ENCODE data around the gene RBMY1D.
"Not testable (repeated sequence)": the region's sequence is repeated elsewhere in the genome, so short reads cannot be mapped to it uniquely, and the experiment has no call there.

RBMY1D gene

GRCh38 chrY:21894426-21894825 is at the start of gene RBMY1D:
Gene RBMY1D (minus strand): TSS chrY:21894526. CDS start chrY:21892513, 2,013 bp downstream.
- H3K4me3 ChIP-seq (ENCODE audit: low read depth, low read length), result not testable (repeated sequence)

GRCh38 chrY:21917932-21918331 is 23.6 kb upstream of the RBMY1D start, which contains the start of gene RBMY1E:
Gene RBMY1E (minus strand): TSS chrY:21918032. CDS start chrY:21916054, 1,978 bp downstream.
- not testable (repeated sequence) for H3K4me3 ChIP-seq (ENCODE audit: low read depth, low read length)

- not testable (repeated sequence) for H3K4me3 ChIP-seq (ENCODE audit: low read depth, low read length)
These were observed 24.8 kb downstream of the RBMY1D start for GRCh38 chrY:21869407-21870076.

DNA sequence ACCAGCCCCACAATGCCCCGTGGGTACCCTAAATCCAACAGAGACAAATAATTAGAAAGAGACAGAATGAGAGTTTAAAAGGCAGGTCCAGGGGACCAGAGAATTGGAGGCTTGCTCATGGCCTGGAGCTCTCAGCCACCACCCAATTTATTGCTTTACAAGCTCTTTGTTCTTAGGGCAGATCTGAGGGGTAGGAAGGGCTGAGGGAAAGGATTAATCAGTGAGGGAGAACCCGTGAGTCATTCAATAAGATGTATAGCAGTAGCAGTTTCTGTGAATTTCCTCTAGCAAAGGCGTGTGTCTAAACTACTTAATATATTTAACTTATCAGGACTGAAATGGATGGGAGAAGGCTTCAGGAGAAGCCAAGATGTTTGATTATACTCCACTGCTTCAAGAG is 48.8 kb downstream of the RBMY1D start:
- H3K4me3 ChIP-seq (ENCODE audit: low read depth, low read length), result no peak overlapping the region
- TF ChIP-seq, protein P1, sequence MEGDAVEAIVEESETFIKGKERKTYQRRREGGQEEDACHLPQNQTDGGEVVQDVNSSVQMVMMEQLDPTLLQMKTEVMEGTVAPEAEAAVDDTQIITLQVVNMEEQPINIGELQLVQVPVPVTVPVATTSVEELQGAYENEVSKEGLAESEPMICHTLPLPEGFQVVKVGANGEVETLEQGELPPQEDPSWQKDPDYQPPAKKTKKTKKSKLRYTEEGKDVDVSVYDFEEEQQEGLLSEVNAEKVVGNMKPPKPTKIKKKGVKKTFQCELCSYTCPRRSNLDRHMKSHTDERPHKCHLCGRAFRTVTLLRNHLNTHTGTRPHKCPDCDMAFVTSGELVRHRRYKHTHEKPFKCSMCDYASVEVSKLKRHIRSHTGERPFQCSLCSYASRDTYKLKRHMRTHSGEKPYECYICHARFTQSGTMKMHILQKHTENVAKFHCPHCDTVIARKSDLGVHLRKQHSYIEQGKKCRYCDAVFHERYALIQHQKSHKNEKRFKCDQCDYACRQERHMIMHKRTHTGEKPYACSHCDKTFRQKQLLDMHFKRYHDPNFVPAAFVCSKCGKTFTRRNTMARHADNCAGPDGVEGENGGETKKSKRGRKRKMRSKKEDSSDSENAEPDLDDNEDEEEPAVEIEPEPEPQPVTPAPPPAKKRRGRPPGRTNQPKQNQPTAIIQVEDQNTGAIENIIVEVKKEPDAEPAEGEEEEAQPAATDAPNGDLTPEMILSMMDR (IDR thresholded peaks at IDR 0.05; ENCODE audit: borderline replicate concordance, insufficient read depth, low read depth, low read length), result no peak

DNA sequence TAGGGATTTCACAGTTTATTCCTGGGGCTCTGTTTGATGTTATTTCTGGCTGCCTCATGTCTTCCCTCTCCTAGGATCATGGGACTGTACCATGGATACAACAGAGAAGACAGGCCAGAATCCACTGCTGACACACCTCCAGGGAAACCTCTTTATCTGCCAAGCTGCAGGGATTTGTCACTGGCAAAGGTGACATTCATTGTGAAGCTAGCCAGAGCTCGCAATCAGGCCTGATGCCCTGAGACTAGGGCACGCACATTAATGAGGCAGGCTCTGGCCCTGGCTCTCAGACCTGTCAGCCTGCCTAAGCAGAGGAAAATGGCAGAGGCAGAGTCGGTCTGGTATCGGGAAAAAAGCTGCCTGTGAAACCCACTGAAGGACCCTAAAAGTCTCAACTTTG is 52.2 kb downstream of the RBMY1D start:
- H3K4me3 ChIP-seq (ENCODE audit: low read depth, low read length), result no peak overlapping the region
- TF ChIP-seq, protein P1 (IDR thresholded peaks at IDR 0.05; ENCODE audit: borderline replicate concordance, insufficient read depth, low read depth, low read length), result no peak

- no peak overlapping the region for H3K4me3 ChIP-seq (ENCODE audit: low read depth, low read length)
- TF ChIP-seq, protein P1 (IDR thresholded peaks at IDR 0.05; ENCODE audit: borderline replicate concordance, insufficient read depth, low read depth, low read length), result no peak
These were observed 54.8 kb downstream of the RBMY1D start for GRCh38 chrY:21839489-21839888.

- TF ChIP-seq, protein P1 (IDR thresholded peaks at IDR 0.05; ENCODE audit: borderline replicate concordance, insufficient read depth, low read depth, low read length), result no peak
- H3K4me3 ChIP-seq (ENCODE audit: low read depth, low read length), result no peak overlapping the region
These were observed 58.0 kb downstream of the RBMY1D start for GRCh38 chrY:21836343-21836742.

- TF ChIP-seq, protein P1 (IDR thresholded peaks at IDR 0.05; ENCODE audit: borderline replicate concordance, insufficient read depth, low read depth, low read length), result no peak
- no peak overlapping the region for H3K4me3 ChIP-seq (ENCODE audit: low read depth, low read length)
These were observed 59.3 kb downstream of the RBMY1D start for GRCh38 chrY:21835052-21835451.

All from GM12875 (cell line).